ENCODE data around the gene MANF. TPM values are rescaled to one million over a fixed set of nuclear protein-coding genes. Genes with fewer than 3 reads are reported as not detected.
"Not testable (repeated sequence)": the region's sequence is repeated elsewhere in the genome, so short reads cannot be mapped to it uniquely, and the experiment has no call there.

The MANF gene
- total RNA-seq, 3 donors from 2014 or later (not counting 1 experiment from before 2014, with no cell fraction given): 51.7 to 58.6 (median 58.3) TPM

DNA sequence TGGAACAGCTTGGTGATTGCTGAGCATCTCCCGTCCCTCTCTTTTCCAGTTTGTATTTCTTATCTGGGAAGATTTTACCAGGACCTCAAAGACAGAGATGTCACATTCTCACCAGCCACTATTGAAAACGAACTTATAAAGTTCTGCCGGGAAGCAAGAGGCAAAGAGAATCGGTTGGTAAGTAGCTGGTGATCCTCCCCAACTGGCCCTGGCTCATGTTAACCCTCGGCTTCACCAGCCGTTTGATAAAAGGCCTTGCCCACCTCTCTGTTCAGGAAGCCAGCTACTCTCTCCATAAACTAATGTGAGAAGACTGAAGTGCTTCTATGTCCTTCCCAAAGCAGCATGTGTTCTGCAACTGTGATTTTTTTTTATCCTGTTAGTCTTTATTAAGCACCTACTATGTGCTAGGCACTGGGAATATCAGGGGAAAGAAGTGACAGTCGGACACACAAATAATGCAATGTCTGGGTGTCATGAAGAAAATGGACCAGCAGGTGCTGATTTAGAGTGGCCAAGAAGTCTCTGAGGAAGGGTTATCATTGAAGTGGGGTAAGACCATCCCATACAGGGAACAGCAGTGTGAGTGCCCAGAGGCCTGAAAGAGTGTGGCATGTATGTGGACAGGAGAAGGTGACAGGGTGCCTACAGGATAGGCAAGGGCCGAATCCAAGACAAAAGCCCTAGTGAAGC is 1.2 kb downstream of the MANF start:
- Histone ChIP-seq H3K9me3 (ENCODE audit: control insufficient read depth, insufficient read depth, low read length) (no peaks in the 10 kb centered on the region), H3K4me3 (ENCODE audit: low read length) (no peak overlapping the region), H3K27me3 (ENCODE audit: control insufficient read depth, insufficient read depth, low read length) (no peaks in the 10 kb centered on the region), H3K27ac (ENCODE audit: low read length) (peak overlapping the region; percentile 8), H3K36me3 (ENCODE audit: control insufficient read depth, insufficient read depth, low read length) (peaks cover 20% of the 10 kb centered on the region), H3K4me1 (ENCODE audit: control insufficient read depth, insufficient read depth, low read length) (peaks cover 44% of the 10 kb centered on the region)
- Mint-ChIP-seq H3K36me3 (no peaks in the 10 kb centered on the region), H3K27ac (peak overlapping the region; percentile 96 to 98), H3K4me1 (peaks cover 46 to 51% of the 10 kb centered on the region in 2 donors), H3K27me3 (ENCODE audit: low read depth in 2 of 2) (no peaks in the 10 kb centered on the region), H3K4me3 (peak overlapping the region; percentile 97), H3K9me3 (no peaks in the 10 kb centered on the region)
- no peak for TF ChIP-seq CTCF (IDR thresholded peaks at IDR 0.05)
- DNase-seq: no peak
- intact Hi-C loops (cut with micrococcal nuclease): loop anchor here (5.0 to 10.0 kb wide), 2 partner anchors 416 to 1032 kb away; partner anchors contain the start of genes CYB561D2, NPRL2 and TMEM115
- 44% methylated on average over 8 of the region's 8 CpGs for WGBS (ENCODE audit: insufficient coverage)
- ATAC-seq: no peak

GRCh38 chr3:51386852-51387229 is 1.8 kb downstream of the MANF start:
- H3K27me3 ChIP-seq (ENCODE audit: control insufficient read depth, insufficient read depth, low read length): no peaks in the 10 kb centered on the region
- Mint-ChIP-seq H3K36me3 (no peaks in the 10 kb centered on the region), H3K27me3 (ENCODE audit: low read depth in 2 of 2) (no peaks in the 10 kb centered on the region), H3K9me3 (no peaks in the 10 kb centered on the region), H3K4me1 (peaks cover 46 to 51% of the 10 kb centered on the region in 2 donors), H3K4me3 (no peak overlapping the region), H3K27ac (peak overlapping the region; percentile 96 to 98)
- no peak for ATAC-seq
- no peaks in the 10 kb centered on the region for H3K9me3 ChIP-seq (ENCODE audit: control insufficient read depth, insufficient read depth, low read length)
- peaks cover 20% of the 10 kb centered on the region for H3K36me3 ChIP-seq (ENCODE audit: control insufficient read depth, insufficient read depth, low read length)
- DNase-seq: no peak
- no peak overlapping the region for H3K4me3 ChIP-seq (ENCODE audit: low read length)
- TF ChIP-seq CTCF (IDR thresholded peaks at IDR 0.05): no peak
- peak overlapping the region; percentile 8 for H3K27ac ChIP-seq (ENCODE audit: low read length)
- H3K4me1 ChIP-seq (ENCODE audit: control insufficient read depth, insufficient read depth, low read length): peaks cover 46% of the 10 kb centered on the region
- intact Hi-C loops (cut with micrococcal nuclease): loop anchor here (5.0 to 10.0 kb wide), 2 partner anchors 415 to 1032 kb away; partner anchors contain the start of genes CYB561D2, NPRL2 and TMEM115
- 96% methylated on average over 5 of the region's 5 CpGs for WGBS (ENCODE audit: insufficient coverage)

DNA sequence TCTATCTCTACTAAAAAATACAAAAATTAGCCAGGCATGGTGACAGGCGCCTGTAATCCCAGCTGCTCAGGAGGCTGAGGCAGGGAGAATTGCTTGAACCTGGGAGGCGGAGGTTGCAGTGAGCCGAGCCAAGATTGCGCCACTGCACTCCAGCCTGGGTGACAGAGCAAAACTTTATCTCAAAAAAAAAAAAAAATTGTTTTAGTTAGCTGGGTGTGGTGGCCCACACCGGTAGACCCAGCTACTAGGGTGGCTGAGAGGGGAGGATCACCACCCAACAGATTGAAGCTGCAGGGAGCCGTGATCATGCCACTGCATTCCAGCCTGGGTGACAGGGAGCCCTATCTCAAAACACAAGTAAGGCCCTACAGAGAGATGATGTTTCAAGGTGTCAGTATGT is 2.2 kb downstream of the MANF start:
- H3K9me3 ChIP-seq (ENCODE audit: control insufficient read depth, insufficient read depth, low read length); H3K9me3 Mint-ChIP-seq; H3K27ac ChIP-seq (ENCODE audit: low read length); DNase-seq; H3K4me3 Mint-ChIP-seq; H3K4me3 ChIP-seq (ENCODE audit: low read length); ATAC-seq; H3K27me3 Mint-ChIP-seq (ENCODE audit: low read depth in 2 of 2); H3K36me3 Mint-ChIP-seq; H3K27me3 ChIP-seq (ENCODE audit: control insufficient read depth, insufficient read depth, low read length): not testable (repeated sequence)
- Histone ChIP-seq H3K36me3 (ENCODE audit: control insufficient read depth, insufficient read depth, low read length) (peaks cover 20% of the 10 kb centered on the region), H3K4me1 (ENCODE audit: control insufficient read depth, insufficient read depth, low read length) (peaks cover 50% of the 10 kb centered on the region)
- peak overlapping the region in 1 of 2 donors; percentile 1 for H3K27ac Mint-ChIP-seq
- intact Hi-C loops (cut with micrococcal nuclease): loop anchor here (5.0 to 10.0 kb wide), 2 partner anchors 415 to 1032 kb away; partner anchors contain the start of genes CYB561D2, NPRL2 and TMEM115
- 91% methylated on average over 6 of the region's 6 CpGs for WGBS (ENCODE audit: insufficient coverage)
- peaks cover 46 to 51% of the 10 kb centered on the region in 2 donors for H3K4me1 Mint-ChIP-seq

GRCh38 chr3:51388286-51389029 is 3.4 kb downstream of the MANF start:
- no peaks in the 10 kb centered on the region for H3K36me3 Mint-ChIP-seq
- Histone ChIP-seq H3K27ac (ENCODE audit: low read length) (no peak overlapping the region), H3K4me3 (ENCODE audit: low read length) (no peak overlapping the region), H3K4me1 (ENCODE audit: control insufficient read depth, insufficient read depth, low read length) (peaks cover 61% of the 10 kb centered on the region), H3K9me3 (ENCODE audit: control insufficient read depth, insufficient read depth, low read length) (no peaks in the 10 kb centered on the region), H3K36me3 (ENCODE audit: control insufficient read depth, insufficient read depth, low read length) (peaks cover 32% of the 10 kb centered on the region), H3K27me3 (ENCODE audit: control insufficient read depth, insufficient read depth, low read length) (no peaks in the 10 kb centered on the region)
- H3K4me1 Mint-ChIP-seq: peaks cover 46 to 57% of the 10 kb centered on the region in 2 donors
- intact Hi-C loops (cut with micrococcal nuclease): loop anchor here (5.0 to 10.0 kb wide), 2 partner anchors 414 to 1034 kb away; partner anchors contain the start of genes CYB561D2, NPRL2 and TMEM115
- no peak overlapping the region for H3K27ac Mint-ChIP-seq
- WGBS (ENCODE audit: insufficient coverage): 88% methylated on average over 6 of the region's 6 CpGs
- no peak overlapping the region for H3K4me3 Mint-ChIP-seq
- DNase-seq (no peak), ATAC-seq (no peak)
- no peak for TF ChIP-seq CTCF (IDR thresholded peaks at IDR 0.05)
- H3K9me3 Mint-ChIP-seq: no peaks in the 10 kb centered on the region
- no peaks in the 10 kb centered on the region for H3K27me3 Mint-ChIP-seq (ENCODE audit: low read depth in 2 of 2)

Data from natural killer cell (primary cell).